SU-DHL-6 (cell line): Measurements from ENCODE around the gene SLC44A1.

ENCODE experiments used
- CTCF ChIP-seq: fragments of 200-600 bp; sonication (generic); IDR thresholded peaks from one replicate; pipeline ENCODE4 v1.5.1; 2017; ENCODE audit warnings: antibody characterized with exemption, mild to moderate bottlenecking, low read length, moderate library complexity; ENCODE audit not compliant: insufficient read depth, poor library complexity, severe bottlenecking
- EZH2phosphoT487 ChIP-seq: fragments of 200-600 bp; sonication (generic), shearing (Covaris generic); conservative IDR thresholded peaks from 2 replicates; pipeline ENCODE4 v1.6.1; 2018; ENCODE audit warnings: mild to moderate bottlenecking, antibody characterized with exemption, low read length, moderate library complexity, mixed read lengths

GRCh38 chr9:105281926-105282325 is 37.5 kb downstream of the SLC44A1 start:
- TF ChIP-seq CTCF (no peak), EZH2phosphoT487 (no peak)
